ENCODE measurements around the gene ADD2.
A peak's percentile ranks its signal among the peaks of the same experiment; 100 is the strongest.
"Not testable (repeated sequence)": the region's sequence is repeated elsewhere in the genome, so short reads cannot be mapped to it uniquely, and the experiment has no call there.

ADD2 gene

DNA sequence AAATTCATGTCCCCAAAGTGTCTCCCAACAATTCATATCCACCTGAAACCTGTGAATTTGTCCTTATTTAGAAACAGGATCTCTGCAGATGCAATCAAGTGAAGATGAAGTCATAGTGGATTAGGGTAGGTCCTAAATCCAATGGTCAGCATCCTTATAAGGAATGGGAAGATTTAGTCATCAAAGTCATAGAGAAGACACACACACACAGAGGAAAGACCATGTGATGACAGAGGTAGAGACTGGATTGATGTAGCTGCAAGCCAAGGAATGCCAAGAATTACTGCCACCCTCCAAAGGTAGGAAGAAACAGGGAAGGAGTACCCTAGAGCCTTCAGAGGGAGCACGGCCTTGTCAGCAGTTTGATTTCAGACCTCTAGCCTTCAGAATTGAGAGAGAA is 17.7 kb downstream of the ADD2 start:
- DNase-seq = no peak

DNA sequence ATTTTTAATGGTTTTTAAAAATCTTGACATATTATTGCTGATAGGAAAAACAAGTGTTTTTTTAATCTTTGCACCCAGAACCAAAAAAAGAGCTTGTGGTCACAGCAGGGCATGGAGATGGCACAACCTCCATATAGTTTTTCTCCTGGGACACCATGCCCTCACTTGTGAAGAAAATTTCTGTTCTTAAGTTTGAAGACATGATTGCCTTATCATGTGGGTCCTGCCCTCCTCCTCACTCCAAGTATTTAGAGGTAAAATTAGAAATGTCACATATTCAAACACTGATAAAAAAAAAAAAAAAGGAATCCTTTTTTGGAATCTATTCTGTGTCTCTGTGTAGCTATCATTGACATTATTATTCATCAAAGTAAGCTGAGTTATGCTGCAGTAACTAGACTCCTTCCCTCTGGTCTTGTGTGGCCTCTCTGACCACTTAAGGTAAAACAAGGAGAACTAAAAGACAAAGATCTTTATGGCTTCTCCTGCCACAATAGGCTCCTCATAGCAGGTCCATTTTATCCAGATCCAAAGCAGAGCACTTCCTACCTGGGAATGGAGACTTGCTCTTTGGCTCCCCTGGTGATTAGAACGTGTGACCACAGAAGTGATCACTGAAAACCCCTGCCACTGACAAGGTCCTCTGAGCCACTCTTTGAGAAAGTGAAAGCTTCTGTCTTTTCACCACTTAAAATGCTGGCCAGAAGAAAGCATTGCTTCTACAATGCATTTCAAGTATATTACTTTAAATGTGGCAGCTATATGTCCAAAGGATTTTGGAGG is 19.8 kb downstream of the ADD2 start:
- DNase-seq = no peak

DNA sequence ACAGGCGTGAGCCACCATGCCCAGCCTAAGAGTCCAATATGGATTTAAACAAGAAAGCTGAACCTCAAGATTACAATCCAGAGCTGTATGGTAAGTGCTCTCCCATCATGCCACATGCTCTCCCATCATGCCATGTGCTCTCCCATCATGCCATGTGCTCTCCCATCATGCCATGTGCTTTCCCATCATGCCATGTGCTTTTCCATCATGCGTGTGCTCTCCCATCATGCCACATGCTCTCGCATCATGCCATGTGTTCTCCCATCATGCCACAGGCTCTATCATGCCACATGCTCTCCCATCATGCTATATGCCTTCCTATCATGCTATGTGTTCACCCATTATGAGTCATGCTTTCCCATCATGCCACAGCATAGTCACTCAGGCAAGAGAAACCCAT is 20.7 kb downstream of the ADD2 start:
- DNase-seq = no peak

DNA sequence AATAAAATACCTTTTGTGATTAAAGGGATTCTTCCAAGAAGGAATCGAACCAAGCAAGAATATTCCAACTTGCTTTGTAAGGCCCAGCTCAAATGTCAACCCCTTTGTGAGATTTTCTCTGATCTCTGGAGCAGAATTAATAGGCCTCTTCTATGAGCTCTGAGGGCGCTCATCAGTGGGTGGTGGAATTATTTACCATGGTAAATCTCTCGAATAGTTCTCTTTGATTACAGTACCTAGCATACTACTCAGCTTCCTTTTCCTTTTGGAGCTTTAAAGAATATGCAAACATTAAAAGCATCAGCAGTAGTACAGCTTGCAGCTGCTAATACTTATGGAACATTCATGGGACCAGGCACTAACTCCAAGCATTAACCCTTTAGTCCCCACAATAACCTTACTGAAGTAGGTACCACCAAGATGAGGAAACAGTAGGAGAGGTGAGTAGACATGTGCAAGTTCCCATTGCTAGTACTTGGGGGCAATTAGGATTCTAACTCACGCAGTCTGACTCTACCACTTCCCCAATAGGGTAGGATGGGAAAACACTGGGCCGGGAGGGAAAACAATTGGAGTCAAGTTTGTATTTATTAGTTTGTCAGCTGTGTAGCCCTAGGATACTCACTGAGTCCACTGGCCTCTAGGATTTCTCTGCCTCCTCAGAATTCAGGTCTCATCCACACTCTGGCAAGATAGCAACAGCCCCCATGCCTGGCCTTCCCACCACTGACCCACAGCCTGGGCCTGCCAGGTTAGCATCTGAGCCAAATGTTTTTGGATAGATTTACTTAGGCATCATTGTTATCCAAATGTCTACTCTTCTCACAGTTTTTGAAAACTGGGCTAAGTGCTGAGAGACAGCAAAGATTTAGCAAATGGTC is 21.7 kb downstream of the ADD2 start:
- DNase-seq = no peak

DNA sequence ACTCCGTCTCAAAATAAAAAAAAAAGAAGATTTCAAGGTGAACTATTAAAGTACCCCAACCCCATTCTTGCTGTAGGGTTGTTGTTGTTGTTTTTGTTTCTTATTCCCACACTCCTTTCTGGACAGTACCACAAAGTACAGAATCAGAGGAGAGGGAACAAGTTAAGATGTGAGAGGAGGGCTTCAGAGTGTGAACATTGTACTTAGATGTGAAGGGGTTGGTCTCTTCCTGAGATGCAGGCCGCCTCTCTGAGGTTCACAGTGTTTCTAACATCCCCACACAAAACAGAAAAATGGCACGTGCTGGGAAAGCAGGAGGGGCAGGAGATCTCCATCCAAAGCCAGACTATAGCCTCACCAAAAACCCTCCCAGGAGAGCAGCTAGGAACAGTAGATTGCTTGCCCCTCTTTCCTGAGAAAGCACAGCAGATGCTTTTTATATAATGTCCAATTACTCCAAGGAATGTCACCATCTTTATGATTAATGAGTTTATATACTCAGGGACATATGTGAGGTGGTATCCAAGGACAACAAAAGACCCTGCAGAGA is 22.6 kb downstream of the ADD2 start:
- no peak for DNase-seq

DNA sequence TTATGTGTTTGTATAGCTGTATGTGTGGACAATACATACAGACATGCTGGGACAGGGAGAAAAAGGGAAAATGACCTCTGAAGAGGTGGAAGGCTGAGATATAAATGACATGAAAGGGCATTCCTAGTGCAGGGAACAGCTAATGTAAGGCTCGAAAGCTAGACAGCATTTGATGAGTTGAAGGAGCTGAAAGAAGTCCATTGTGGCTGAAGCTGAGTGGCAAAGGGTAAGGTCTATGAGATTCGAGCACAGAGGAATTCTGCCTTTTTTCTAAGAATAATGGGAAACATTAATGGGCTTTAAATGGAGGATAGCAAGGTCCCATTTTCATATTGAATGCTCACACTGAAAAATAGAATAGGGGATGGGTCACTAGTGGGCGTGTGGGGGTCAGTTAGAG is 23.6 kb downstream of the ADD2 start:
- no peak for DNase-seq

DNA sequence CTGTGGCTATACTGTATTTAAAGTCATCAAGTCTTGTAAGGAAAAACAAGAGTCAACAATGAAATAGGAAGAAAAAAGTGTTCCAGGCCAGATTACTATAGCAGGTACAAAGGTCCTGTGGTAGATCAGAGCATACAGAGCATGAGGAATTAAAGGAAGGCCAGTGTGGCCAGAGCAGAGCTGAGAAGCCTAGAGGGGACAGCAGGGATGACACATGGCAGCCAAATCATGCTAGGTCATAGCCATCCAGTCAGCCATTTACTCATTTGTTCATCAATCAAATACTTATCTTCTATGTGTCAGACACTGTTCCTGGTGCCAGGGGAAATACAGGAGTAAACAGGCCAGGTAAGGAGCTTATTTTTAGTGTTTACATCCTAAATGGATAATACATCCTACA is 24.3 kb downstream of the ADD2 start:
- DNase-seq = no peak

DNA sequence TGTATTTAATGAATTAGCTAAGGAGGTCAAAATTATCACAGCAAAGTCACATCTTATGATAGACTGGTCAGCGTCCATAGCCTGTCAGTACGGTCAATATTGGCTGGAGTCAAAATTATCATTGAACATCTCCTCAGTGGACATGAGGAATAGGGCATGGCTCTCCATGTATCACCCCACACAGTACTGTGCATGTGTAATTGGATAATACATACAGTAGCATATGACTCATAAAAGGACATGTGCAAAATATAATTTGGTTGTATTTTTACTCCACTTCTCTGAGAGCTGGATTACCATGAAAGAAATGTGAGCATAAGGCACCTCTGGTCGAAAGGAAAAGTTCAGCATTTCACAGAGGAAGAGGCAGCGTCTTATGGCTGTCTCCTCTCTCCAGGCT is 24.9 kb downstream of the ADD2 start:
- no peak for DNase-seq

DNA sequence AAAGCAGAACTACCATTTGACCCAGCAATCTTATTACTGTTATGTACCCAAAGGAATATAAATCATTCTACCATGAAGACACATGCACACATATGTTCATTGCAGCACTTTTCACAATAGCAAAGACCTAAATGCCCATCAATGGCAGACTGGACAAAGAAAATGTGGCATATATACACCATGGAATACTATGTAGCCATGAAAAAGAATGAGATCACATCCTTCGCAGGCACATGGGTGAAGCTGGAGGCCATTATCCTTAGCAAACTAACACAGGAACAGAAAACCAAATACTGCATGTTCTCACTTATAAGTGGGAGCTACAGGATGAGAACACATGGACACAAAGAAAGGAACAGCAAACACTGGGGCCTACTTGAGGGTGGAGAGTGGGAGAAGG is 28.5 kb downstream of the ADD2 start:
- not testable (repeated sequence) for DNase-seq

DNA sequence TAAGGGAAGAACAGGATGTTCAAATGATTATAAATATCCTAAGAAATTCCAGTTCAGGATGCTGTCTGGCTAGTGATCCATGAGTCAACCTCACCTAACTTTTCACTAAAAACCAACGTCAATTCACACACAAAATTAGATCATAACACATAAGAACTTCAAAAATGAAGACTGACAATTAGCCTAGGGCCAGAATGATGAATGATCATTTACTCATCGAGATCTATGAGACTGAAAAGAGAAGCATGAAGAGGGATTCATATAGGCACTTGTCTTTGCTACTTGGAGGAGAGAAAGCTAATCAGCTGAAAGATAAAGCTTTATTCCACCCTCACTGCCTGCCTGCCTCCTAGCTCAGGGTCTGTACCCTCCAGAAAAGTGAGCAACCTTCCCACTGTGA is 29.8 kb downstream of the ADD2 start:
- no peak for DNase-seq

DNA sequence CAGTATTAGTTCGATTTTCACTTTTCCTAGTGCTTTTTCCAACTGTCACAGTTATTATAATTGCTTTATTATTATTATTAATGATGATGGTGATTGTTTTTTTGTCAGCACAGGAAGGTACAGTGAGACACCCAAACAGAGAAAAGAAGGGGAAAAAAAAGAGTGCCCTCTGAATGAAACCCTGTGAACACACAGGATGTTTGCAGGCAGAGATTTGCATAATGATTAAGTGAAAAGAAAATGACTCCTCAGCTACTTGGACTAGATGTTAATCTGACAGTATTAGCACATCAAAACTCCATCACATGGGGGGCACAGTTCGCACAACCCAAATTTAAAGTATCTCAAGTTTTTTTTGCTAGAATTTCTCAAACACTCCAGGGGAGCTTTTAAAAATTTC is 32.9 kb downstream of the ADD2 start:
- no peak for DNase-seq

DNA sequence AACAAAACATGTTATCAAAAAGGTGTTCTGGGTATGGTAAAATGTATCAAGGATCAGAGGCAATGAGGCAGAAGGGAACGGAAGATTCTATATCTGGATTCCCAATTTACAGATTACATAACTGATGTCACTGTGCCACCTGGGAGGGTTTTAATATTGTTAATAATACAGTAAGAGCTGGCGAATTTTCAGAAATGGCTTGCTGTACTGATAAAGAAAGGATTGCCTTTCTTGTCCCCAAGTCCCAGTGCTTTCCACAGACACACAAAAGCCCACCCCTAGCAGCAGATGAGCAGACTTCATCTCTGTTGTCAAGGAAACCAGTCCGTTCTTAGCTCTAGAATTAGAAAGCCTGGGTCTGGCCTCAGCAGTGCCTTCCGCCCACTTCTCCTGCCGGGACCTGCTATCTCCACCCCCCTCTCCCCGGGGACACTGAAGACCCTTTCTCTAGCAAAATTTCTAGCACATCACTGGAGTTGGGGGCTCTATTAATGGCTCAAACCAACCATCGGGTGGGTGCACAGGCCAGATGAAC is 34.3 kb downstream of the ADD2 start:
- DNase-seq = no peak

DNA sequence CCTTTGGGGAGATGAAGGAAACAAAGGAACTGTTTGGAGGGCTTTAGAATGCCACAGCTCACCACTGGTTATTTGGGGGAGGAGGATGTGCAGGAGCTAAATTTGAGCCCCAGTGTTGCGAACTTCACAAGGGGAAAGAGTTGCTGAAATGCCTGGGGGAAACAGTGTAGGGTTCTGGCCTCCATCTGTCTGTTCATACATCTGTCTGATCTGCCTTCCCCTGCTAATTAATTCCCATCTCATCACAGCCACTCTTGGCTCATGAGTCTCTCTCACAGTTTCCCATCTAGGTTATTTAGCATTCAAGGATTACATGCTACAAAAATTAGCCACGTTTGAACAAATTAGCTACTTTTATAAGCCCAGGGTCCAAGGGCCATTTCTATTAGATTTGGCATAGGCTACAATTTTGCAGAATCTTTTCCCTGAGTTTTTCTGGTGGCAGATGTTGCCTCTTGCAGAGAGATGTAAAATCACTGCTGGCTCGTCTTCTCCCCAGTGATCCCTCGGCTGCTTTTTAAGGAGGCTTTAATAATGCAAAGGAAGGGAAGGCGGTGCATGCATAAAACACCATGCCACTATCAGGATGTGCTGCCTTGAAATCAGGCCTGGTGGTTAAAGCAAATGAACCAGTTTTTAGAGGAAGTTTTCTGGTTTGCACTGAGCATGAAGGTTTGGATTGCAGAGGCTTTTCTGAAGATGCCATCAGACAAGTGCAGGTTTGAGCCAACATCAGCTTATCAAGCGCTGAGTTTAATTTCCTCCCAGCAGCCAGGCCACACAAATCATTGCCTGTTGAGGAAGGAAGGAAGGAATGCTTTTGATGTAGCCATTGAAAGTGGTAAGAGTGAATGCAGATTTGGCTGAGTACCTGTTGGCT is 35.0 kb downstream of the ADD2 start:
- DNase-seq = peak; percentile 47

DNA sequence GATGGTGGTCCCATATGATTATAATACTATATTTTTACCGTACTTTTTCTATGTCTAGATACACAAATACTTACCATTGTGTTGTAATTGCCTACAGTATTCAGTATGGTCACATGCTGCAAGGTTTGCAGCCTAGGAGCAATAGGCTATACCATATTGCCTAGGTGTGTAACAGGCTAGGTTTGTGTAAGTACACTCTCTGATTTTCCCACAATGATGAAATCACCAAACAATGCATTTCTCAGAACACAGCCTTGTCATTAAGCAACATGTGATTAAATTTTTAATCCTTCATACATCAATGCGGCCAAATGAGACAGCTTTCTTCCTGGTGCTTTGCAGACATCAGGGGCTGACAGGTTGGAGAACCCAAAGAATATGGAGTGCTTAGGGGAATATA is 37.3 kb downstream of the ADD2 start:
- no peak for DNase-seq

DNA sequence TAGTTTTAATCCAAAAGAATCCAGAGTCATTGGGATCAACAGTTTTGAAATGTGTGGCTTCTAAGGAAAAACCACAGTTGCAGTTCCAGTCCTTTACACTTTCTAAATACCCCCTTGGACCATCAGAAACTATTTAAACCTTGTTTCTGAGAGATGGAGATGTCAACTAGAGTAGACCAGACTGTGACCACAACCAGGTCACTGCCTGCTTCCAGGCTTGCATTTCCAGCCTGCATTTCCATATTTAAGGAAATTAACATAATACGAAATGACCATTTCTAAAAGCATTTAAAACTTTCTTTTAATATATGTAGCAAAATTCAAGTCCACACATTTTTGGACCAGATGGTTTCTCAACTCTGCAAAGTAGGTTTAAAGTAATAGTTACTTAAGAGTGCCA is 38.4 kb downstream of the ADD2 start:
- DNase-seq = no peak

DNA sequence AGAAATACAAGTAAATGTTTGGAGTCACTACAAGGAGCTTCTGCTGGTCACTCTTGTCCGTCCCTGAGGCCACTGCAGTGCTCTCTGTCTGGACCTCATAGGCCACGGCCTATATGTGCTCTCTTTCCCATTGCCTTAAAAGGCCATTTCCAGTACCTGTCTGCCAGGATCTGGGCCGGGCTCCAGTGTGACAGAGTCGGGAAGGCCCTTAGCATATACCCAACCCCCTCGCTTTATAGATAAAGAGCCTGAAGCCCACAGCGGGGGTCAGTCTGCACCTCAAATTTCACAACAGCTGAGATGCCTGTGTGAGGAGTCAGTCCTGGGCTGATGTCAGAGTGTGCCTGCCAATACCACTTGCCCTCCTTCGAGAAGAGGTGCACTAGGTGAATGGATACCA is 39.9 kb downstream of the ADD2 start:
- no peak for DNase-seq

DNA sequence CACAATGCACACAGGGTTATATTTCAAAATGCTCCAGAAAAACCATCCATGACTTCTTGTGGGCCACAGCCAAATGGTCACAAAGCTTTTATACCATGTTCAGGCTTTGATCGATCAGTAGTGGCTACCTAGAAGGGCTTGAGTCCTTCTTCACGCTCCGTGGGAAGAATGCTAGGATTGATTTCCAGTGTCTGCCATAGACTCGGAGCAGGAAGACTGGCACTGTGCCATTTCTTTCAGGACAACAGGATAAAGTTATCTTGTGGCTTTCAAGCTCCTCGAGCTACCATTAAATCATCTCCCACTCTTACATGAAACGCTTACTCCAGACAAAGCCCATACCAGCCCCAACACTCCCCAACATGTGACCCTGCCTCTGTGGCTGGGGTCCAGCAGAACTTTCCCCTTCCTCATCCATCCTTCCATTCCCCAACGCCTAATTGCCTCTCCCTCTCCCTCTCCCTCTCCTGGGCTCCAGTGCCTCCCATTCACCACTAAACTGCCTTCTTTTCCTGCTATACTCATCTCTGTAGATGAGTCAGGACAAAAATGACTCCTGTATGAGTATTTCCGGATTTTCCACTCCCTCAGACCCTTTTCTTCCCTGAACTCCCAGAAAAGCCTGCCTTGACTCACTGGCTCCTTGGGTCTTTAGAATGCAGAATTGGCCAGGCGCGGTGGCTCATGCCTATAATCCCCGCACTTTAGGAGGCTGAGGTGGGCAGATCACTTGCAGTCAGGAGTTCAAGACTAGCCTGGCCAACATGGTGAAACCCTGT is 40.9 kb downstream of the ADD2 start:
- DNase-seq = no peak

DNA sequence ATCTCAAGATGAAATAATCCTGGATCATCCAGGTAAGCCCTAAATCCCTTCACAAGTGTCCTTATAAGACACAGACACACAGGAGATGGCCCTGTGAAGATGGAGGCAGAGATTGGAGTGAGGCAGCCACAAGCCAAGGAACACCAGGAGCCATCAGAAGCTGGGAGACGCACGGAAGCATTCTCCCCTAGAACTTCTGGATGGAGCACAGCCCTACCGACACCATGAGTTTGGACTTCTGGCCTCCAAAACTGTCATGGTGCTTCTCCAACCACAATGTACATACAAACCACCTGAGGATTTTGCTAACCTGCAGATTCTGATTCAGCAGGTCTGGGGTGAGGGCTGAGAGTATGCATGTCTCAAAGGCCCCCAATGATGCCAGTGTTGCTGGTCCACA is 42.5 kb downstream of the ADD2 start:
- no peak for DNase-seq

DNA sequence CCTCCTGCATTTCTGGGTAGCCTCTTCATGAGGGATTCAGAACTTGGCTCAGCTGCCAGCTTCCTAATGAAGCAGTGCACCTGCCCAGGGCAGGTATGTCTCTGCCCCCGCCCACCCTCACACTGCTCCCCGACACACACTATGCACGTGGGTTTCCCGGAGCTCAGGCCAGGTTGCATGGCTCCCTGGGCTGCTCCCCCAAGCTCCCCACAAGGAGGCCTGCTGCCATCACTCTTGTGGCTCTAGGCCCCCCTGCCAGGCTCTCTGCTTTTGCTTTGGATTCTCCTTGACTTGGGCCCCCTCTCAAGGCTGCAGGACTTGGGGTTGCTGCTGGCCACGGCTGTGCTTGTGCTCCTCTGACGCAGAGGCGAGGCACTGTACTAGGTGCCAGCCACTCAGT is 43.6 kb downstream of the ADD2 start:
- DNase-seq = no peak

DNA sequence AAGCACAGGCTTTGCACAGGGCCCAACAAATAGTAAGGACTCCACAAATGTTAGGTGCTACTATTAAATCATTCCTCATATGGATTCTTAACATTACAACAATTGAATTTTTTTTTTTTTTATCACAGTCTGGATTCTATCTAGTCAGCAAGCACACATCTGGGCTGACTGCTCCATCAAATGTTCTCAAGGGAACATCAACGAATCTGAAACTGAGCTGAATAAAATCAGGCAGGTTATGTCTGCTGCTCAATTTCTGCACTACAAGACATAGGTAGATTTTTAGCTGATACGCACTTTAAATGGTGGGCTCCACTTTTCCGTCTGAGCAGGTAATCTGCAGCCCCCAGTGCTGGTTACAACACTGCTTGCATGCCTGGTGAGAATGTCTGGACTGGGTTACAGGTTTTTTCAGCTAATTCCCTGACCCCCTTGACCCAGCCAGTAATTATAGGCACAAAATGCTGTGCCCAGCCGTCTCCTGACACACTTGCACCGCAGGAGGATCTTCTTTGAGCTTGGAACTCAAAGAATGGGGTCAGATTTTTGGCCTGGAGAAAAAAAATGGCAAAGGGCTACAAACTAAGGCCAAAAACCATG is 44.6 kb downstream of the ADD2 start:
- no peak for DNase-seq

DNA sequence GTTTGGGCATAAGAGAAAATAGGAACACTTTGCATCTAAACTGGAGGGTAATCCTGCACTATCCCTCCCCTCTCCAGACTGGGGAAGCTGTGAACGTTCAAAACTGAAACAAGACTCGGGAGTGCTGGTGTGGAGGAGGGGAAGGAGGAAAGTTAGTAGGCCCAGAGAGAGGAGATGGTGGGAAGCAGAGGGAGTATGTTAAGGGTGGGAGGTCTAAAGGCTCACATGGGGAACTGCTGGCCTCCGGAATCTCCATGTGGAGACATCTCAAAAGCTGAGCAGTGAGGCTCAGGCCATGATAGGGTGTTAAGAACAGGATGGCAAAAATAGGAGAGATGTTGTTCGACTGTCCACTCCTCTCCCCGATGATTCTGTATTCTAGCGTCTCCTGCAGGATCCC is 47.9 kb downstream of the ADD2 start:
- DNase-seq = no peak

DNA sequence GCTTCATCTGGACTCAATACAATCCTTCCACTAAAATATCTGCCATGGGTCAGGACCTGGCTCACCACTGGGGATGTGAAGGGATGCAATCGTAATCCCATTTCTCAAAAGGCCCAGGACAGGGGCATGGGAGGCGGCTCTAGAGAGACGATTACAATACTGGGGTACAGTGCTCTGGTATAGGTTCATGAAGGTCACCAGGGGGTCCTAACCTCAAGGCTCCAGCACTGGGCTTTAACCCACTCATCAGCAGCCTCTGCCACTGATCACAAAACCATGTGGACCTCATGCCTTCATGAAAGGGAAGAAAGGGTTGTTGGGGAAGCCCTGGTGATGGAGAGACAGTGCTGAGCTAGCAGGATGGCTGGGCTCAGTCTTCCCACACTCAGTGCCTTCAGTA is 48.8 kb downstream of the ADD2 start:
- no peak for DNase-seq
